ENCODE results near the gene COMTD1.

COMTD1 gene

GRCh38 chr10:75266945-75267344, 31.2 kb upstream of the COMTD1 start:
- Histone ChIP-seq H3K9me2 (replicated peaks; ENCODE audit: insufficient read depth, low read length) (no peaks in the 10 kb centered on the region), H3K9me3 (ENCODE audit: insufficient read depth, low read length) (no peaks in the 10 kb centered on the region), H3K4me3 (ENCODE audit: insufficient read depth, low read length, poor library complexity, severe bottlenecking) (no peak overlapping the region), H4K20me1 (ENCODE audit: low read depth, low read length) (no peaks in the 10 kb centered on the region), H3K27ac (ENCODE audit: low read depth, low read length) (no peak overlapping the region), H2AFZ (ENCODE audit: low read depth, low read length, severe bottlenecking) (no peak overlapping the region), H3F3A (ENCODE audit: insufficient read depth) (no peaks in the 10 kb centered on the region), H3K79me2 (ENCODE audit: insufficient read depth, low read length) (no peaks in the 10 kb centered on the region), H3K27me3 (ENCODE audit: low read length) (no peaks in the 10 kb centered on the region), H3K9ac (ENCODE audit: low read length) (no peak overlapping the region), H3K36me3 (ENCODE audit: low read length) (no peaks in the 10 kb centered on the region), H3K4me2 (ENCODE audit: low read depth, low read length, poor library complexity, severe bottlenecking) (no peak overlapping the region)
- TF ChIP-seq EZH2phosphoT487 (conservative IDR thresholded peaks at IDR 0.05; ENCODE audit: low read length), result no peak
- TF ChIP-seq, protein P1, sequence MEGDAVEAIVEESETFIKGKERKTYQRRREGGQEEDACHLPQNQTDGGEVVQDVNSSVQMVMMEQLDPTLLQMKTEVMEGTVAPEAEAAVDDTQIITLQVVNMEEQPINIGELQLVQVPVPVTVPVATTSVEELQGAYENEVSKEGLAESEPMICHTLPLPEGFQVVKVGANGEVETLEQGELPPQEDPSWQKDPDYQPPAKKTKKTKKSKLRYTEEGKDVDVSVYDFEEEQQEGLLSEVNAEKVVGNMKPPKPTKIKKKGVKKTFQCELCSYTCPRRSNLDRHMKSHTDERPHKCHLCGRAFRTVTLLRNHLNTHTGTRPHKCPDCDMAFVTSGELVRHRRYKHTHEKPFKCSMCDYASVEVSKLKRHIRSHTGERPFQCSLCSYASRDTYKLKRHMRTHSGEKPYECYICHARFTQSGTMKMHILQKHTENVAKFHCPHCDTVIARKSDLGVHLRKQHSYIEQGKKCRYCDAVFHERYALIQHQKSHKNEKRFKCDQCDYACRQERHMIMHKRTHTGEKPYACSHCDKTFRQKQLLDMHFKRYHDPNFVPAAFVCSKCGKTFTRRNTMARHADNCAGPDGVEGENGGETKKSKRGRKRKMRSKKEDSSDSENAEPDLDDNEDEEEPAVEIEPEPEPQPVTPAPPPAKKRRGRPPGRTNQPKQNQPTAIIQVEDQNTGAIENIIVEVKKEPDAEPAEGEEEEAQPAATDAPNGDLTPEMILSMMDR (IDR thresholded peaks at IDR 0.05; ENCODE audit: insufficient read depth, low read length, poor library complexity, severe bottlenecking), result no peak

- H3K36me3 ChIP-seq (ENCODE audit: low read length), result no peaks in the 10 kb centered on the region
- H4K20me1 ChIP-seq (ENCODE audit: low read depth, low read length), result no peaks in the 10 kb centered on the region
- no peak overlapping the region for H3K4me2 ChIP-seq (ENCODE audit: low read depth, low read length, poor library complexity, severe bottlenecking)
- no peaks in the 10 kb centered on the region for H3K27me3 ChIP-seq (ENCODE audit: low read length)
- no peaks in the 10 kb centered on the region for H3F3A ChIP-seq (ENCODE audit: insufficient read depth)
- H3K4me3 ChIP-seq (ENCODE audit: insufficient read depth, low read length, poor library complexity, severe bottlenecking), result no peak overlapping the region
- H3K79me2 ChIP-seq (ENCODE audit: insufficient read depth, low read length), result no peaks in the 10 kb centered on the region
- H2AFZ ChIP-seq (ENCODE audit: low read depth, low read length, severe bottlenecking), result no peak overlapping the region
- no peak overlapping the region for H3K9ac ChIP-seq (ENCODE audit: low read length)
- no peaks in the 10 kb centered on the region for H3K9me2 ChIP-seq (replicated peaks; ENCODE audit: insufficient read depth, low read length)
- H3K9me3 ChIP-seq (ENCODE audit: insufficient read depth, low read length), result no peaks in the 10 kb centered on the region
- H3K27ac ChIP-seq (ENCODE audit: low read depth, low read length), result no peak overlapping the region
- TF ChIP-seq, protein P1 (IDR thresholded peaks at IDR 0.05; ENCODE audit: insufficient read depth, low read length, poor library complexity, severe bottlenecking), result no peak
- no peak for TF ChIP-seq EZH2phosphoT487 (conservative IDR thresholded peaks at IDR 0.05; ENCODE audit: low read length)
Measured at GRCh38 chr10:75265856-75266255, 30.1 kb upstream of the COMTD1 start.

DNA sequence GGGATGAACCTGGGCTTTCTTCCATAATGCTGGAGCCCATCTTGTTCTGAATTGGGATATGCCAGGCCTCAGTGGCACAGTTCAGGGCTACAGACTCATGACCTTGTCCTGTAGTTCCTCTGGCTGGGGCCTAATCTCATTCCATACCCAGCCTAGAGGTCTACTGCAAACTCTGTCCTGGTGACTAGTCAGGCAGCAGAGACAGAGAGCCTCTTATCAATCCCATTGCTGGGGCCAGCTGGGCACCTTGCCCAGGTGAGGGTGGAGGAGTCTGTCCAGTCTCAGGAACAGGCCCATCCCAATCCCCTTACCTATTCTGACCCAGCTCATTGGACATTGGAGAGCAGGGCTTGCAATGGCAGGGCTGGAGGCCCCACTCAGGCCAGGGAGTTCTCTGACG, 28.0 kb upstream of the COMTD1 start:
- Histone ChIP-seq H2AFZ (ENCODE audit: low read depth, low read length, severe bottlenecking) (no peak overlapping the region), H3F3A (ENCODE audit: insufficient read depth) (no peaks in the 10 kb centered on the region), H3K27me3 (ENCODE audit: low read length) (no peaks in the 10 kb centered on the region), H3K4me2 (ENCODE audit: low read depth, low read length, poor library complexity, severe bottlenecking) (no peak overlapping the region), H3K36me3 (ENCODE audit: low read length) (no peaks in the 10 kb centered on the region), H4K20me1 (ENCODE audit: low read depth, low read length) (no peaks in the 10 kb centered on the region), H3K9me3 (ENCODE audit: insufficient read depth, low read length) (no peaks in the 10 kb centered on the region), H3K27ac (ENCODE audit: low read depth, low read length) (no peak overlapping the region), H3K4me3 (ENCODE audit: insufficient read depth, low read length, poor library complexity, severe bottlenecking) (no peak overlapping the region), H3K9me2 (replicated peaks; ENCODE audit: insufficient read depth, low read length) (no peaks in the 10 kb centered on the region), H3K79me2 (ENCODE audit: insufficient read depth, low read length) (no peaks in the 10 kb centered on the region), H3K9ac (ENCODE audit: low read length) (no peak overlapping the region)
- no peak for TF ChIP-seq EZH2phosphoT487 (conservative IDR thresholded peaks at IDR 0.05; ENCODE audit: low read length)
- TF ChIP-seq, protein P1 (IDR thresholded peaks at IDR 0.05; ENCODE audit: insufficient read depth, low read length, poor library complexity, severe bottlenecking), result no peak

All from SU-DHL-6 (cell line).